Hepatocyte (in vitro differentiated cells): ENCODE results near the gene PHF20. TPM values are rescaled to one million over a fixed set of nuclear protein-coding genes. Genes with fewer than 3 reads are reported as not detected.
A peak's percentile ranks its signal among the peaks of the same experiment; 100 is the strongest.

Experiments used
- DNase-seq: peaks from one replicate; pipeline ENCODE4 v3.0.0-alpha.2; 2016; ENCODE audit warnings: low spot score
- H2AFZ ChIP-seq: fragments of 200-600 bp; sonication (generic); 2 replicates; pipeline ENCODE4 v1.6.0; 2016; ENCODE audit warnings: antibody characterized with exemption, mild to moderate bottlenecking
- H3K27ac ChIP-seq: fragments of 200-600 bp; sonication (generic); 2 replicates; pipeline ENCODE4 v1.5.1; 2016; ENCODE audit warnings: mild to moderate bottlenecking
- H3K27me3 ChIP-seq: fragments of 200-600 bp; sonication (generic); 2 replicates; pipeline ENCODE4 v1.6.1; 2016
- H3K36me3 ChIP-seq: fragments of 200-600 bp; sonication (generic); replicated peaks from 2 replicates; pipeline ENCODE4 v1.5.1; 2016; ENCODE audit warnings: low read depth; ENCODE audit not compliant: insufficient read depth
- H3K4me1 ChIP-seq: fragments of 200-600 bp; sonication (generic); 2 replicates; pipeline ENCODE4 v1.5.1; 2016; ENCODE audit warnings: mild to moderate bottlenecking, moderate library complexity; ENCODE audit not compliant: insufficient read depth
- H3K4me2 ChIP-seq: fragments of 200-600 bp; sonication (generic); 2 replicates; pipeline ENCODE4 v1.6.0; 2016
- H3K4me3 ChIP-seq: fragments of 200-600 bp; sonication (generic); 2 replicates; pipeline ENCODE4 v1.5.1; 2016; ENCODE audit warnings: mild to moderate bottlenecking
- H3K79me2 ChIP-seq: fragments of 200-600 bp; sonication (generic); 2 replicates; pipeline ENCODE4 v1.6.0; 2017; ENCODE audit warnings: mild to moderate bottlenecking
- H3K9me2 ChIP-seq: fragments of 200-600 bp; sonication (generic); replicated peaks from 2 replicates; pipeline ENCODE4 v1.6.0; 2017; ENCODE audit warnings: mild to moderate bottlenecking; ENCODE audit not compliant: insufficient read depth
- H3K9me3 ChIP-seq: fragments of 200-600 bp; sonication (generic); 2 replicates; pipeline ENCODE4 v1.5.1; 2016; ENCODE audit warnings: low read depth, mild to moderate bottlenecking
- H4K20me1 ChIP-seq: fragments of 200-600 bp; sonication (generic); 2 replicates; pipeline ENCODE4 v1.6.0; 2016; ENCODE audit warnings: mild to moderate bottlenecking; ENCODE audit not compliant: insufficient read depth, poor library complexity, severe bottlenecking
- EZH2 ChIP-seq: fragments of 200-600 bp; sonication (generic); IDR thresholded peaks from 2 replicates; pipeline ENCODE4 v1.6.1; 2016; ENCODE audit warnings: antibody characterized with exemption, mild to moderate bottlenecking, borderline replicate concordance
- EZH2phosphoT487 ChIP-seq: fragments of 200-600 bp; sonication (generic); IDR thresholded peaks from one replicate; pipeline ENCODE4 v1.6.1; 2018; ENCODE audit warnings: antibody characterized with exemption, mild to moderate bottlenecking, low read depth, moderate library complexity; ENCODE audit not compliant: unreplicated experiment, severe bottlenecking
- WGBS: methylation state at CpG from one replicate; pipeline ENCODE4 v1.1.6; 2016; ENCODE audit warnings: low lambda C conversion rate; ENCODE audit errors: missing lambda C conversion rate; 5-methylcytosine and 5-hydroxymethylcytosine counted together
- polyA plus RNA-seq: library from polyadenylated mRNA; unstranded; fragments of >200 nt; fragmentation: Nextera tagmentation; extraction: Ambion mirVana; gene quantifications from 2 replicates; pipeline ENCODE4 v1.2.1, GENCODE V29; 2016
- total RNA-seq: library from RNA; depleted of rRNA; stranded (reverse); fragments of >200 nt; gene quantifications from 2 replicates; pipeline ENCODE4 v1.2.3, GENCODE V29; 2014
- TF ChIP-seq, protein P1 (sequence below): fragments of 200-600 bp; sonication (generic); IDR thresholded peaks from 2 replicates; pipeline ENCODE4 v1.5.1; 2016; ENCODE audit warnings: antibody characterized with exemption, mild to moderate bottlenecking; ENCODE audit not compliant: poor library complexity

Gene PHF20
- total and polyA plus RNA-seq, 2 experiments from 2014 or later, result 24.0 to 24.2 TPM

DNA sequence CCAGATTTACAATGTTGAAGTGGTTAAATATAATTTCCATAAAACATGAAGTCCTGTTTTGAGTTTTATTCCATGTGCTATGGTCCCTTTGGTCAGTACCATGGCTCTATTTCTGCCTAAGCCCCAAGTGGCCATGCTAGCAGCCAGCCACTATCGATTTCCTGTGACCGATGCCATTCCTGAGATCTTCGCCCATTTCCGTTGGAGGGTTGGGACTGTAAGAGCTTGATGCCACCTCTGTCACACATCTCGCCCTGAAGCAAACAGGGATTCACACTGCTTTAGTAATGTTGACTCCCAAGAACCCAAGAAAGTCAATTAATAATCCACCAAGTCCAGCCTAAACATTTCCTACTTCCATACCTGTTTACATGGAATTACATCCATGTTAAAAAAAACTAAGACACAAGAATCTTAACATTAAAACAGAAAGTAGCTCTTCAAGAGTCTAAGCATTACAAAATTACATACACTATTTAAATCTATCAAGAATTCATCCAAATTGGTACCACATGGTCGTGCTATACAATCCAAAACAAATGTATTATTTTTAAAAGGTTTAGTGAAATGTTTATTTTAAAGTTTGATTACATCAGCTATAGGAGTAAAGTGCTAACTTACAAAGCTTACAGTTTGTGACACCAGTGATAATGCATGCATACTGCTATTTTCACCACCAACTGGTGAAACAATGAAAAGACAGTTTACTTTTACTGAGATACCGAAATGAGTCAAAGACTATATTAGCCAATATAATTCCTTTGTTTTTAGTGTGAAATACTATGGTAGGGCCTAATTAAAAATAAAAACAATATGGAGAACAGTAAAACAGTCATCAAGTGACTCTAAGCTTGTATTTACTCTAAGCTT, 32.3 kb upstream of the PHF20 start:
- Histone ChIP-seq H3K4me2 (peak overlapping the region; percentile 75), H3K79me2 (peaks cover 81% of the 10 kb centered on the region), H3K9me2 (no peaks in the 10 kb centered on the region), H3K27me3 (no peaks in the 10 kb centered on the region), H3K27ac (peak overlapping the region; percentile 45), H3K36me3 (peaks cover 5% of the 10 kb centered on the region), H3K9me3 (no peaks in the 10 kb centered on the region), H2AFZ (no peak overlapping the region), H3K4me1 (peaks cover 40% of the 10 kb centered on the region), H3K4me3 (peak overlapping the region; percentile 73), H4K20me1 (peaks cover 68% of the 10 kb centered on the region)
- WGBS, result 76% methylated on average over 7 of the region's 7 CpGs
- TF ChIP-seq, protein P1, sequence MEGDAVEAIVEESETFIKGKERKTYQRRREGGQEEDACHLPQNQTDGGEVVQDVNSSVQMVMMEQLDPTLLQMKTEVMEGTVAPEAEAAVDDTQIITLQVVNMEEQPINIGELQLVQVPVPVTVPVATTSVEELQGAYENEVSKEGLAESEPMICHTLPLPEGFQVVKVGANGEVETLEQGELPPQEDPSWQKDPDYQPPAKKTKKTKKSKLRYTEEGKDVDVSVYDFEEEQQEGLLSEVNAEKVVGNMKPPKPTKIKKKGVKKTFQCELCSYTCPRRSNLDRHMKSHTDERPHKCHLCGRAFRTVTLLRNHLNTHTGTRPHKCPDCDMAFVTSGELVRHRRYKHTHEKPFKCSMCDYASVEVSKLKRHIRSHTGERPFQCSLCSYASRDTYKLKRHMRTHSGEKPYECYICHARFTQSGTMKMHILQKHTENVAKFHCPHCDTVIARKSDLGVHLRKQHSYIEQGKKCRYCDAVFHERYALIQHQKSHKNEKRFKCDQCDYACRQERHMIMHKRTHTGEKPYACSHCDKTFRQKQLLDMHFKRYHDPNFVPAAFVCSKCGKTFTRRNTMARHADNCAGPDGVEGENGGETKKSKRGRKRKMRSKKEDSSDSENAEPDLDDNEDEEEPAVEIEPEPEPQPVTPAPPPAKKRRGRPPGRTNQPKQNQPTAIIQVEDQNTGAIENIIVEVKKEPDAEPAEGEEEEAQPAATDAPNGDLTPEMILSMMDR, result peak; percentile 26
- no peak for TF ChIP-seq EZH2
- DNase-seq, result peak; percentile 19

DNA sequence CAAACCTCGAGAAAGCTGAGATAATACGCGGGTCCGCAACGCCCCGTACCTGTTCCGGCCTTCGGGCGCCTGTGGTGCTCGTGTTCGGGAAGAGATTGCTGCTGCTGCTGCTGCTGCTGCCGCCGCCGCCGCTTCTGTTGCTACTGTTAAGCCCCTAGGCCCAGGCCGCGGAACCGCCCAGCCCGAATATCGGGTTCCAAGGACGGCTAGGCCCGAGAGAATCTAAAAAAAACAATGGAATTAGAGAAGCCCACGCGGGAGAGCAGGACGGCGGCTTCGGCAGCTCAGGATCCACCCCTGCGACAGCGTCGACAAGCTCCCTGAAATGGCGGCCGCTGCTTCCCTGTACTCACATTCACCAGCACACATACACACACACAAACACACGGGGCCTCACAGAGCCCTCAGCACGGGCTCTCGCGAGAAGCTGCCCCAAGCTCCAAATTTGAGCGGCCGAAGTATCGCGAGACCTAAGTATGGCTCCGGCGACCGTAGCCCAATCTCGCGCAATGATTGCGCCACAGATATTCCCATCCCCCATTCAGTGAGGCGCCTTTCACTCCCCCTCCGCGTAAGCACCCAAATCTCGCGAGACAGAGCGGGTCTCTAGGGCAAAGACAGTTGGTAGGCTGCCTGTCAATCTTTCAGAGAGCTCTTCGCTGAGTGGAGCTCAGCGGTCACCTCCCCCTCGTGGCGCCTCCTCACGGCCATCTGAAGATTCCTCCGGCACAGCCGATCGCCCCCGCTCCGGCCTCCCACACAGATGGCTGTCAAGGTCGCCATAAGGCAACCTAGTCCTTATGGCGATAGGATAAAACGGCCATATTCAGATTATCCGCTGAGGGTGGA, 29.7 kb upstream of the PHF20 start, which contains the start of gene RBM39:
Gene RBM39, minus strand, starts transcription at position 369 of the 849 bp plus-strand sequence. CDS start 1,386 bp downstream, outside the sequence.
- DNase-seq, result peak; percentile 100
- H3K36me3 ChIP-seq, result no peaks in the 10 kb centered on the region
- no peaks in the 10 kb centered on the region for H3K9me3 ChIP-seq
- H3K27me3 ChIP-seq, result no peaks in the 10 kb centered on the region
- H3K4me2 ChIP-seq, result peak within 1 kb of the TSS; percentile 79
- no peaks in the 10 kb centered on the region for H3K9me2 ChIP-seq
- H3K79me2 ChIP-seq, result peaks cover 55% of the 10 kb centered on the region
- H3K4me1 ChIP-seq, result peaks cover 25% of the 10 kb centered on the region
- peak within 1 kb of the TSS; percentile 52 for H2AFZ ChIP-seq
- H4K20me1 ChIP-seq, result peaks cover 43% of the 10 kb centered on the region
- H3K27ac ChIP-seq, result peak within 1 kb of the TSS; percentile 98
- no peak for TF ChIP-seq EZH2
- TF ChIP-seq, protein P1, result peak; percentile 27
- 1% methylated on average over 62 of the region's 66 CpGs for WGBS
- peak within 1 kb of the TSS; percentile 73 for H3K4me3 ChIP-seq

DNA sequence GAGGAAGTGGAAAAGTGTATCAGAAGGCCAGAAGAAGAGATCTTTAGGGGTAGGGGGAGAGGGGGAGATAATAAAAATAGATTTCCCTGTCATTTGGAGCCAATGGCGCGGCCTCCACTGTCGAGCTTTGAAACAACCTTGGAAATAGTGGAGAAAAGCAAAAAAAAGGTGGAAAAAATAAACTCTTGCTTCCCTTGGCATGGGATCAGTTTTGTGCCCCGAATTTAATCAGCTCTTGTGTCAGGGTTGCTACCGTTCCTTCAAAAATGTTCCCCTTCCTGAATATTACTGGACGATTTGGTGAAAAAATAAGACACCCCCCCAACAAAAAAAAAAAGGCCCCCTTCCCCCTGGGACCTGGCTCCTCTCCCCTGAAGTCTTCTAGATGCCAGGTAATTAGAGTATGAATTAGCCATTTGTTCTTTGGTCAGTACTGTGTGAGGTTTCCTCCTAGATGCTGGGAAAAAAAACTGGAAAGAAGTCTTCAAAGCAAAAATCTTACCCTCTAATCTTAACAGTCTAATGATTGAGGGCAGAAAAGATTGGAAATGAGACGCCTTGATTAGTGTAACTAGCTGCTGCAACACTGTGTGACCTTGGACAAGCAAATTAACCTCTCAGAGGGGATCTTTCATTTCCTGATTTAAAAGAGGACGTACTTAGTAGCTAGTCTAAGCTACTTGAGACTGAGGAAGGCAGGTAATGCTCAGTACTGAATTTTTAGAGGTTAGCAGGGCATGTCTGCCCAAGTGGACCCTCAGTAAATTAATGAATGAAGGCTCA, 28.9 kb upstream of the PHF20 start:
- peak; percentile 31 for DNase-seq

More for the DNA sequence above, 28.9 kb upstream of the PHF20 start:
- Histone ChIP-seq H3K79me2 (peaks cover 47% of the 10 kb centered on the region), H3K27me3 (no peaks in the 10 kb centered on the region), H3K9me2 (no peaks in the 10 kb centered on the region), H2AFZ (peak overlapping the region; percentile 52), H3K4me2 (peak overlapping the region; percentile 79), H3K36me3 (no peaks in the 10 kb centered on the region), H3K4me3 (peak overlapping the region; percentile 19), H4K20me1 (peaks cover 34% of the 10 kb centered on the region), H3K9me3 (no peaks in the 10 kb centered on the region), H3K27ac (peak overlapping the region; percentile 95), H3K4me1 (peaks cover 25% of the 10 kb centered on the region)
- 6% methylated on average over 8 of the region's 8 CpGs for WGBS
- TF ChIP-seq EZH2phosphoT487, result no peak
- TF ChIP-seq, protein P1, result no peak
- TF ChIP-seq EZH2, result no peak
